ENCODE data around the gene SARM1. TPM values are rescaled to one million over a fixed set of nuclear protein-coding genes. Genes with fewer than 3 reads are reported as not detected.

SARM1 gene
- total and polyA plus RNA-seq, 2 of the 8 experiments (the other 6 are each of a cell fraction or from before 2014, with no cell fraction given), result 5.8 to 9.2 TPM

DNA sequence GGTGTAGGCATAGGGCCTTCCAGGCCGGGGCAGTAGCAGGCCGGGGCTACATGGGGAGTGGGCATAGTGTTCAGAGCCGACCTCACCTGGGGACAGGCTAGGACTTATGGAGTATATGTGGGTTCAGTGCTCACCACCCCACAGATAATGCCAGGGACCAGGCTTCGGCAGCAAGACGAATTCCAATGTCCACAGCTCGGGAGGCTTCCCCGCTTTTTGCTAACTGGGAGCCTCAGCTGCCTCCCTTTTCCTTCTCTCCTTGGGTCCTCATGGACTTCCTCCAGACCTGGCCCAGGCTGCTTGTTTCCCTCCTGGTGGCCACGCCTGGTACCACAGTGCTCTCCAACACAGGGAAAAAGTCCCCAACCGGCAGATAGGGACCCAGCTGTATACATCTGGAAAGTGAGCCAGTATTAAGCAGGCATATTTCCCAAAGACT lies 54.6 kb downstream of the SARM1 start:
- Histone ChIP-seq H2BK15ac (ENCODE audit: low read length) (no peak overlapping the region), H3K27me3 (replicated peaks in 1 of 4; ENCODE audit: control insufficient read depth in 3 of 4, extremely low read depth in 1 of 4, insufficient read depth in 3 of 4, low read length in 3 of 4) (no peaks in the 10 kb centered on the region), H2BK20ac (ENCODE audit: low read length) (no peak overlapping the region), H3K23me2 (ENCODE audit: low read depth, low read length) (no peaks in the 10 kb centered on the region), H4K8ac (ENCODE audit: extremely low read depth, insufficient read depth, low read length) (no peak overlapping the region), H3K23ac (ENCODE audit: insufficient read length) (no peak overlapping the region), H2BK5ac (ENCODE audit: low read depth, low read length) (no peak overlapping the region), H4K91ac (replicated peaks; ENCODE audit: insufficient read length, low read length) (no peak overlapping the region), H3K79me2 (ENCODE audit: control insufficient read depth in 1 of 2, insufficient read depth in 2 of 2, low read length in 2 of 2) (no peaks in the 10 kb centered on the region), H3K9ac (replicated peaks in 1 of 4; ENCODE audit: extremely low read depth in 1 of 4, low read depth in 3 of 4, low read length in 3 of 4) (no peak overlapping the region), H3K79me1 (ENCODE audit: low read depth, low read length) (no peaks in the 10 kb centered on the region), H3K4me2 (ENCODE audit: insufficient read depth in 1 of 2, low read depth in 2 of 2, low read length in 2 of 2) (no peak overlapping the region), H2BK12ac (ENCODE audit: low read depth, low read length) (no peak overlapping the region), H3K27ac (ENCODE audit: low read depth, low read length) (no peak overlapping the region), H2AK5ac (ENCODE audit: low read depth, low read length) (no peak overlapping the region), H3K4me1 (replicated peaks in 1 of 4; ENCODE audit: control insufficient read depth in 3 of 4, insufficient read depth in 4 of 4, low read length in 3 of 4) (no peaks in the 10 kb centered on the region; a peak in 1 of 7 replicates), H2AFZ (ENCODE audit: low read length) (no peak overlapping the region), H3K56ac (replicated peaks; ENCODE audit: insufficient read length, low read depth, low read length) (no peak overlapping the region), H3K18ac (ENCODE audit: extremely low read depth, low read length) (no peak overlapping the region), H2BK120ac (replicated peaks; ENCODE audit: low read depth, low read length) (no peak overlapping the region), H3K9me3 (ENCODE audit: insufficient read depth in 2 of 2, low read depth in 1 of 2, low read length in 1 of 2) (no peaks in the 10 kb centered on the region), H4K5ac (ENCODE audit: insufficient read length, low read depth, low read length) (no peak overlapping the region), H3K4ac (replicated peaks; ENCODE audit: insufficient read length, low read depth, low read length) (no peak overlapping the region), H3K4me3 (ENCODE audit: extremely low read depth in 1 of 4, insufficient read depth in 2 of 4, low read depth in 3 of 4, low read length in 4 of 4) (no peak overlapping the region), H3K14ac (ENCODE audit: insufficient read length) (no peak overlapping the region), H3K36me3 (ENCODE audit: control insufficient read depth in 2 of 4, insufficient read depth in 4 of 4, low read length in 3 of 4) (no peaks in the 10 kb centered on the region), H4K20me1 (replicated peaks in 1 of 2; ENCODE audit: control insufficient read depth in 1 of 2, insufficient read depth in 2 of 2, low read length in 2 of 2) (no peaks in the 10 kb centered on the region)
- 89% methylated on average over 8 of the region's 9 CpGs; no CpG with 5 or more reads in 1 of the 2 experiments for WGBS, 2 experiments (ENCODE audit: extremely low coverage in 1 of 2, insufficient coverage in 1 of 2, insufficient read length in 1 of 2, insufficient replicate concordance in 2 of 2, low coverage in 1 of 2, low lambda C conversion rate in 2 of 2, missing lambda C conversion rate in 1 of 2)
- DNase-seq (ENCODE audit: low read depth in 1 of 2, low spot score in 2 of 2) (peak in 1 of 2 experiments; percentile 84), FAIRE-seq (peak; percentile 13)
- CTCF ChIA-PET (ENCODE audit: partially characterized antibody), result interaction anchor here (0.7 to 2.9 kb wide), 19 partner anchors 9 to 181 kb away, joined by 3 to 22 read pairs (median 4); partner anchors contain the start of gene VTN
- POLR2A ChIA-PET (ENCODE audit: partially characterized antibody), result interaction anchor here (1.1 to 1.4 kb wide), 2 partner anchors 18 to 20 kb away, joined by 3 read pairs; partner anchors contain the start of gene SLC46A1
- peak; percentile 44 to 58 for TF ChIP-seq RAD21 (IDR thresholded peaks at IDR 0.05 in 1 of 2, conservative IDR thresholded peaks at IDR 0.05 in 1 of 2; ENCODE audit: low read depth in 2 of 2, low read length in 2 of 2)
- peak; percentile 69 to 80 (median 78) for TF ChIP-seq CTCF (IDR thresholded peaks at IDR 0.05; ENCODE audit: control extremely low read depth in 1 of 3, insufficient read depth in 1 of 3, low read depth in 1 of 3, low read length in 3 of 3)
- TF ChIP-seq SUZ12 (IDR thresholded peaks at IDR 0.05; ENCODE audit: low read length), result no peak

All from H1 (cell line).